Body of pancreas (tissue), 4 donors: ENCODE data around the gene PERM1.
A peak's percentile ranks its signal among the peaks of the same experiment; 100 is the strongest.

Experiments
- CTCF ChIP-seq, 7 experiments: fragments of 450-650 bp in 4 of 7; fragments of 200-600 bp in 3 of 7; sonication (generic) in 3 of 7; IDR thresholded peaks; one replicate each; pipeline ENCODE4 v1.5.1; 2016 to 2019; ENCODE audit warnings: antibody characterized with exemption in 7 of 7
- POLR2A ChIP-seq, 3 donors: fragments of 450-650 bp; IDR thresholded peaks; one replicate each; pipeline ENCODE4 v1.6.1; 2016; ENCODE audit warnings: antibody characterized with exemption in 3 of 3, mild to moderate bottlenecking in 2 of 3

GRCh38 chr1:942864-943533, 38.9 kb downstream of the PERM1 start:
- no peak for TF ChIP-seq CTCF (IDR thresholded peaks at IDR 0.05)
- TF ChIP-seq POLR2A (IDR thresholded peaks at IDR 0.05), result peak in 2 of 3 donors; percentile 16 to 22
